Liver (tissue), 3 donors: ENCODE data around the gene TANC1.

Experiments
- CTCF ChIP-seq: fragments of 150-350 bp; IDR thresholded peaks from 2 replicates; pipeline ENCODE4 v1.5.1; 2017; ENCODE audit warnings: improper control_type of control experiment, low read depth, low read length; ENCODE audit not compliant: missing input control
- EGR1 ChIP-seq, 2 donors: IDR thresholded peaks; 2 replicates each; pipeline ENCODE4 v1.6.1; 2016 to 2018; ENCODE audit warnings: antibody characterized with exemption in 2 of 2, low read depth in 2 of 2
- FOXA2 ChIP-seq: IDR thresholded peaks from 2 replicates; pipeline ENCODE4 v1.6.1; 2016; ENCODE audit warnings: antibody characterized with exemption
- JUND ChIP-seq, 2 donors: IDR thresholded peaks; 2 replicates each; pipeline ENCODE4 v1.6.1; 2016; ENCODE audit warnings: antibody characterized with exemption in 2 of 2
- MAX ChIP-seq: IDR thresholded peaks from 2 replicates; pipeline ENCODE4 v1.6.1; 2016; ENCODE audit warnings: antibody characterized with exemption
- RAD21 ChIP-seq, 2 donors: IDR thresholded peaks; 2 replicates each; pipeline ENCODE4 v1.6.1; 2016; ENCODE audit warnings: antibody characterized with exemption in 2 of 2, mild to moderate bottlenecking in 2 of 2
- REST ChIP-seq: IDR thresholded peaks from 2 replicates; pipeline ENCODE4 v1.6.1; 2016; ENCODE audit warnings: antibody characterized with exemption, mild to moderate bottlenecking
- RXRA ChIP-seq, 2 donors: IDR thresholded peaks; 2 replicates each; pipeline ENCODE4 v1.6.1; 2017 to 2018; ENCODE audit warnings: antibody characterized with exemption in 2 of 2, mild to moderate bottlenecking in 1 of 2
- TAF1 ChIP-seq: conservative IDR thresholded peaks from 2 replicates; pipeline ENCODE4 v1.6.1; 2016; ENCODE audit warnings: antibody characterized with exemption, mild to moderate bottlenecking
- YY1 ChIP-seq: IDR thresholded peaks from 2 replicates; pipeline ENCODE4 v1.6.1; 2016; ENCODE audit warnings: antibody characterized with exemption, mild to moderate bottlenecking
- ZBTB33 ChIP-seq: IDR thresholded peaks from 2 replicates; pipeline ENCODE4 v1.6.1; 2016; ENCODE audit warnings: antibody characterized with exemption
- donor health status: healthy.
- donor health status: healthy.

- TF ChIP-seq CTCF = no peak
- TF ChIP-seq REST = no peak
- no peak for TF ChIP-seq YY1
- no peak for TF ChIP-seq JUND (IDR thresholded peaks at IDR 0.05)
- no peak for TF ChIP-seq RAD21 (IDR thresholded peaks at IDR 0.05)
- TF ChIP-seq MAX = no peak
- no peak for TF ChIP-seq EGR1 (IDR thresholded peaks at IDR 0.05; ENCODE audit: low read depth in 2 of 2)
- TF ChIP-seq ZBTB33 = no peak
- no peak for TF ChIP-seq TAF1
- TF ChIP-seq FOXA2 = no peak
- no peak for TF ChIP-seq RXRA (IDR thresholded peaks at IDR 0.05)
Observed at GRCh38 chr2:159065313-159065712, 96.9 kb downstream of the TANC1 start.
